NCI-H345 (cell line): Measurements from ENCODE around the gene CDKN1A.
A peak's percentile ranks its signal among the peaks of the same experiment; 100 is the strongest.

Experiments used
- DNase-seq: peaks from one replicate; lab custom pipeline; 2025; lab: John Stamatoyannopoulos, UW

The CDKN1A gene

DNA sequence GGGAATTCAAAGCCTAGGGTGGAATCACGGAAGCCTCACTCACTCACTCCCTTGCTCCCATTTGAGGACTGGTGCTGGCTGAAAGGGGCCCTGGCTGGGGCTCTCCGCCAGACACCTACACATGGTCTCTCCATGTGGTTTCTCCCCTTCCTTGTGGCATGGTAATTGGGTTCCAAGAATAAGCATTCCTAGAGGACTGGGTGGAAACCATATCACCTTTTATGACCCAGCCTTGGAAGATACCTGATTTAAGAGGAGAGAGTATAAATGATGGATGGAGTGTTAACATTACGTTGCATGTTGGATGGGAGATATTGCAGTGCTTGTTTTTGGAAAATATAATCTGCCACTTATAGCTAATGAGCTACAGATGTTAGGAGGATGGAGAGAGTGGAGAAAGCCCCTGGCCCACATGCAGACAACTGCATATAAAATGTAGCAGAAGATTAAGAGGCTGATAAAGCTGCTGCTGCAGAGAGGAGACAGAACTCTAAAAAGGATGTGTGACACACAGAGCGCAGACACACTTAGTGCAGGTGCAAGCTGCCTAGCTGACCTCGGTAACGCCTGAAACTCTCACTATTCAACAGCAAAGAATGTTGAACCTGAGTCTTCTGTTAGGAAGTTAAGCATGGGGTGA lies 23.3 kb upstream of the CDKN1A start:
- no peak for DNase-seq

DNA sequence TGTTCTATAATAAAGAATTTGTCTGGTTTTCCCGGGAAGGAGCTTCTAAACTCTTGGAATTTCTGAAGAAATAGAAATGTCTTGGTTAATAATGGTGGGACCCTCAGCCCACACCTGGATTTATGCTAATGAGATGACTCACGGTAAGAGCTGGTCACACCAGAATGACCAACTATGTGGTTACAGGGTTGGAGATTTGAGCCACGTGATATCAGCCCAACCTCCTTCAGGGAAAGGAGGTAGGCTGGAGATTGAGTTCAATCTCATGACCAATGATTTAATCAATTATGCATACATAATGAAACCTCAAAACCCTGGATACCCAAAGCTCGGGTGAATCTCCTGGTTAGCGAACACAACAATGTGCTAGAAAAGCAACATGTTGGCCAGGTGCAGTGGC lies 22.1 kb upstream of the CDKN1A start:
- no peak for DNase-seq

DNA sequence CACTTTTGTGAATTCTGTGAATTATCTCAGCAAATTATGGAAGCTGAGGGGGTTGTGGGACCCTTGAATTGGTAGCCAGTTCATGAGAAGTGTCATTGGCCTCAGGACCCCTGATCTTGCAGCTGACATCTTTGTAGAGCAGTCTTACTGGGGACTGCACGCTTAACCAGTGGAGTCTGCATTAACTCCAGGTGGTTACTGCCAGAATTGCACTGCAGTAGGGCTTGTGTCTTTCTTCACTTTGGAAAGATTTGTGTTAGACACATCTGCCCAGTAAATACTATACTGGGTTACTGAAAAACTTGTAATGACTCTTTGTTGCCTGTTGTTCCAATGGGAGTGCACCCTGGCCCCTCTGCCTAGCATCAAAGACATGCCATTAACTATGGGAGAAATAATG lies 21.2 kb upstream of the CDKN1A start:
- no peak for DNase-seq

DNA sequence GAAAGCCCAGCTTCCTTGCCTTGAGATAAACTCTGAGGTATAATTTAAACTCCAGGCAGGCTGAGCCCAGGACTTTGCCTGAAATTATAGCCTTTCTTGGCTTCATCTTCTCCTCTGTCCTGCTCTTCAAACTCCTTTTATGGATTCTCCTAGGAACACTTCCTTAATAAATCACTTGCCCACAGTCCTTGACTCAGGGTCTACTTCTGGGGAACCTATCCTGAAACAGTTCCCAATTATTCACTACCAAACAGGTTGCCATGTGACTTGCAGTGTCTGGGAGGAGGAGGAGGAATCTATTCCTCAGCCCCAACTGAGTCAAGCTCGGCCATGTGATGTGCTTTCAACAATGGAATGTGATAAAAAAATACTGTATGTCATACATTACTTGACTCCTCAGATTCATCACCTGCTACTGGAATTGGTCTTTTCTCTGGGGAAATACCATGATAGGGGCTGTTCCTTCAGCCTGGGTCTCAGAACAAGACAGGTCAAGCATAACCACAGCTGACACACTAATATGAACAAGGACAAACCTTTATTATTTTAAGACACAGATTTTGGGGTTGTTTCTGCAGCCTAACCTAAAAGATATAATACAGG lies 20.5 kb upstream of the CDKN1A start:
- no peak for DNase-seq

DNA sequence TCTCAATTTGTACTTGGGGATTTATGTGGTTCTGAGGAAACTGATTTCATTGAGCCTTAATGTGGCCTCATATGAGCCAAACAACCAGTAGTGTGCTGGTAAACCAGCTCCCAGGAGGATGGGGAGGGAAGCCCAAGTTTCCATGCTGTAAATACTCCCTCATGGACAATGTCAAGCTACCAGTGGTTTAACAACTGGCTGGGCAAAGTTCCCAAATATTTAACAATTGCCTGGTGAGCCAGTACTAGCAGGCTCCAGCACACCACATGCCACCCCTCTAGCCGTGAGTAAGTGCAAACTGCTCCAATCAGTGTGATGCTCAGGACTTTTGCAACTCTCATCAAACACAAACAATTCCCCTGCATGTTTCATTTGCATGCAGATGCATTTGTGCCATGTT lies 19.2 kb upstream of the CDKN1A start:
- no peak for DNase-seq

DNA sequence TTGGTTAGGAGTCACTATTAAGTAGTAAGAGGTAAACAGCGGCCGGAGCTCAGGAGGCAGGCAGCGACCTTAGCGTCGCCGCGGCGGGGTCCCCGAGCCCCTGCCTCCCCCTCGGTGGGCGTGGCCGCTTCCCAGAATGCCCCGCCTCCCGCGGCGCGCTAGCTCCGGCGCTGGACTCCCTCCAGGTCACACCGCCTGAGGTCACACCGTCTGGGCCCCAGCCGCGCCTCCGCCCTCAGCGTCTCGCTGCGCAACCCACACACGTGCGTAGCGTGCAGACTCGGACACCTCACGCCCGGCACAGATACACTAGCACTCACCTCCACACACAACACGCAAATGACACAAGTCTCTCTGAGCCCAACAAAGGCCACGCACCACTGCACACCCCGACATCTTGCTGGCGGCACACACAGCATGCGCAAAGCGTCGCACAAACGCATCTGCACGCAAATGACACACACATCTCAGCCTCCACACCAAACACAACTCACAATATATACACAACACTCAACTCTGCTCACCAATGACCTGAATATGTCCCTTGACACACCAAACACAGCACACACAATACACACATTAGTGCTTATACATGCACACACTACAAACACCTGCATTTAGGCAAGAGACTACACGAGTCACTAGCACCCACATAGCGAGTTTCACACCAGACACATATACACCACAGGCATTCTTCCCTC lies 17.6 kb upstream of the CDKN1A start:
- no peak for DNase-seq

DNA sequence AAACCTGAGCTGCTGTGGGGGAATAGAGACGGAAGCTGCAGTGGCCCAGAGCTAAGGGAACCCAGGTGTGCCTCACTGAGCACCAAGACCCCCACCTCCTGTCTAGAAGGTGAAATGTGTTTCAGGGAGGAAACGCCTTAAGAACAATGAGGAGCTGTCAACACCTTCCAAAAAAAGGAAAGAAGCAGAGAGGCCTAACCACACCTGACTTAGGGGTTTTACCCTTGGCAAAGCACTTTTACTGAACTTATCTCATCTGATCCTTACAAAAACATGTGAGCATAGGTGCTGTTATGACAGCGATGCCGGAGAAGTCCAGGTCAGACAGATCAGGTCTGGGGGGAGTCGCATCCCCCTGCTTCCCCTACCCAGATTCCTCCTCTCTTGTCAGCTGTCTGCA lies 16.1 kb upstream of the CDKN1A start:
- DNase-seq, result no peak

DNA sequence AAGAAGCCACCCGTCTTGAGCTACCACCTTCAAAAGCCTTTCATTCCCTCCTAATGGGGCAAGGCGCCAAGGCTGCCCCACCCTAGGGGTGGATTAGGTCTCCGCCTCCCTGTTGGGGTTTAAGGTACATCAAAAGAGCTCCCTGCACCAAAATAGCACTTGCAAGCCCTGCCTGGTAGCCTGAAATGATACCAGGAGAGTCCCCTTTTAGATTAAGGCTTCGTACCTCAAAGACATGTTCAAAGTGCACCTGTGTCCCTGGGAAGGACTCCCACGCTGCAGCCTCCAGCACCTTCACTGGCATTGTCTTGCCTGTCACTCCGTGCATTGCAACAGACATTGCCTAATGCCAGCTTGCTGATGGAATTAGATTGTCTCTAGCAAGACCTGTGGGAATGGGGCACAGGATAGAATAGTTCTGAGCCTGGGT lies 15.7 kb upstream of the CDKN1A start:
- DNase-seq, result peak; percentile 16

DNA sequence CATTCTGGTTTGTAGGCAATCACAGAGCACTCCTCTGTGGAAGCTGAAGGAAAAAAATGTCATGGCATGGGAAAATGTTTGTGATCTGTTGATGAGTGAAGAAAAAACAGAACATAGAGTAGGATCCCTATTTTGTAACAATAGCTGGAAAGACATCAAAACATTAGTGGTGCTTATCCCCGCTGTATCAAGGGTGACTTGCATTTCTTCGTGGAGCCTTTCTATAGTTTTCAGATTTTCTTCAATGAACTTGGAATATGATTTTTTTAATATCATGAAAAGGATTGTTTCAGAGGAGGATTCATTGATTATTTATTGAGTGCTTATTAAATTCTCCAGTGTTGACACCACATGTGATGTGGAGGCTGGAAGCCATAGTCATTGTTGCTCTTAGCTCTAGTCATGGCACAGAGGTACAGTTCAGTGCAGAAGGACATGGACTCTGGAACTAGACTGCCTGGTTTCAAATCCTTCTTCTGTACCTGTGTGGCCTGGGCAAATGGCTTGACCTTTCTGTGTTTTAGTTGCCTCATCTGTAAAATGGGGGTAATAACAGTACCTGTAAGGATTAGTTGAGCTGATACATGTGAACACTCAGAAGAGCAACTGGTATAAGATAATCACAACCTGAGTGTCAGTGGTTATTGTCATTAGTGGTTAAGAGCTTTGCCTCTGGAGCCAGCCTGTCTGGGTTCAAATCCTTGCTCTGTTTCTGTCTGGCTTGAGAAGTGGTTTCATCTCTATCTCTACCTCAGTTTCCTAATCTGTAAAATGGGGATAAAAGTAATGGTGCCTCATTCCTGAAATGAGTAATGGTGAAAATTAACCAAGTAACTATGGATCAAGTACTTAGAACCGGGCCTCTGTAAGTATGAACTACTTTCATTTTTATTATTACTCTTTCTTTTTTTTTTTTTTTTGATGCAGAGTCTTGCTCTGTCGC lies 14.7 kb upstream of the CDKN1A start:
- DNase-seq, result no peak

DNA sequence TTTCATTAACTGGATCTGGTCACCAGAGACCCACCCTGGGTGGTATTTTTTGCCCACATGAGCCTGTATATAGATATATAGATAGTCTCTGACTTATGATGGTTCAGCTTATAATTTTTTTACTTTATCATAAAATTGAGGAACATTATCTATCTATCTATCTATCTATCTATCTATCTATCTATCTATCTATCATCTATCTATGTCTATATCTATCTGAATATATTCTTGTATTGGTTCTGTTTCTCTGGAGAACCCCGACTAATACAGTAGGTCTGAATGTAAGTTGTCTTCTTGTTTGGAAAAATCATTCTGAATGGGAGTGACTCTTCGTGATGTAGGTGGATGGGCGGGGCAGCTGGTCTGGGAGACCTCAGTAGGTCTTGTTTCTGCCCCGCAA lies 13.3 kb upstream of the CDKN1A start:
- no peak for DNase-seq

DNA sequence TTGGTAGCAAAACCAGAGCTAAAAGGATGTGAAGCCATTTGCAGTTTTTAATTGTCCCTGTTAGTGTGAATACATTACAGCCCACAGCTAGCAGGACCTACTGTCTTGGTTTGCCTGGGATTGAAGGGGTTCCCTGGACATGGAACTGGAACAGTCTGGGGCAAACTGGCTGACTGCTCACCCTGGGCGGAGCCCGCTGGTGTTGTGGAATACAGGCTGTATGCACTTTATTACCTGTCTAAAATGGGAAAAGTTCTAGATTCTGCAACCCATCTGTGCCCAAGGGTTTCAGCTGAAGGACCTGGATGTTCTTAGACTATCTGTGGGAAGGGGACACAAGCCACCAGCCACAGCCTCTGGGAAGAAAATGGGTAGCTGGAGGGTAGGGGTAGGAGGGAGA lies 12.2 kb upstream of the CDKN1A start:
- no peak for DNase-seq

DNA sequence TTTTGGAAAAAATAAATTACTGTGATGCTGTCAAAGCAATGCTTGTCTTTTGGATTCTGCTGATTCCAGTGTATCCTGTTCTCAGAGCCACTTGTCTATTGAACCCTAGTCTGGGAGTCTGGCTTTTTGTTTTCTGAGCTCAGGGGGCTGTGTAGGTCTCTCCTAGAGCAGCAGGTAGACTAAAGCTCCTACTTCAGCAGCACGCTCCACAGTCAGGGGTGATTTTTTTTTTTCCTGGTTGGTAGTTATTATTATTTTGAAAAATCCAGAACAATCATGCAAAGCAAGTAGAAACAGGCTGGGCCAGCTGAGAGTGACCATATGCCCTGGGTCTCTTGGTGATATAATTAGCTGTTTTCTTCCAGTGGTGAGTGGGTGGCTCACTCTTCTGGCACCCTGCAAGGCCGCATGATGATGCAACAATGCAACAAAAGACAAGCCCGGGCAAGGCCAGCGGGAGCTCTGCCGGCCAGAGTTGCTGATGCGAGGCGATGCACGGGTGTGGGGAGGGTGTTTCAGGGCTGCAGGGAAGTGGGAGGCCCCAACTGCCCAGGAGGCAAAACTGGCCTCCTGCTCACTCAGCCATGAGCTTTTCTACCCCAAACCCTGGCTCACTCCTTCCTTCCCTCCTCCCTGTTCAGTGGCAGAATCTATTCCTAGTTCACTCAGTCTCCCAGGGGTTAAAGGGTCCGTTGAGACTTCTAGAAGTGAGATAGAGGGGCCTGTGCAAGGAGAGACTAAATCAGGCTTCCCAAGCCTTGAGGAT lies 11.5 kb upstream of the CDKN1A start:
- DNase-seq, result peak; percentile 94

DNA sequence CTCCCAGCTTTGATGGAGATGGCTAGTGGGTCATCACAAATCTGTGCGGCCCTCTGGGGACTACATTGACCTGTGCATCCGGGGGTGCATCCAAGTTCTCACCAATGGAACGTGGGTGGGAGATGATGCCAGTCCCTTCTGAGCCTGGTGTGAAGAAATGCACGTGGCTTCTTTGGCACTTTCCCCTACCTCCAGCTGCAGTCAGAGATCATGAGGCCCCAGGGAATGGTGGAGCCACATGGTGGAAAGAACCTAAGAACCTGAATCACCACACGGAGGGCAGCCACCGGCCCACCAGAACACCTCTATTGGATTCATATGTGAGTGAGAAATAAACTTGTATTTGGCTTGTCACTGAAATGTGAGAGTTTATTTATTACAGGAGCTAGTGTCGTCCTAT lies 9.9 kb upstream of the CDKN1A start:
- DNase-seq, result no peak

DNA sequence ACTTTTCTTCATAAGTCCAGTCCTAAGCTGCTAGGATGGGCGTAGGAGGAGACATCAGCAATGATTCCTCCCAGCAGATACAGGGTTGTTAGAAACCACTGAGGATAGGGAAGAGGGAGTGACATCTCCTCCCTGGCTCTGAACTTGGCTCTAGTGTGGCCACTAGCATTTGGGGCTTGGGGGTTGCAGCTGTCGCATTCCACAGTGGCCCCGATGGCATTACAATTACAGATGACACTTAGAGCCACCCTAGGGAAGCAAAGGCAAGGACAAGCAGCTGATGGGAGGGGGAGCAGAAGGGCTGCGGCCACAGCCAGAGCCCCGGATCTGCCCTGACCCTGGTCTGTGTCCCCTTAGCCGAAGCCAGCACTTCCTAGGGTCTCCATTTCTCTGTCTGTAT lies 9.5 kb upstream of the CDKN1A start:
- no peak for DNase-seq

DNA sequence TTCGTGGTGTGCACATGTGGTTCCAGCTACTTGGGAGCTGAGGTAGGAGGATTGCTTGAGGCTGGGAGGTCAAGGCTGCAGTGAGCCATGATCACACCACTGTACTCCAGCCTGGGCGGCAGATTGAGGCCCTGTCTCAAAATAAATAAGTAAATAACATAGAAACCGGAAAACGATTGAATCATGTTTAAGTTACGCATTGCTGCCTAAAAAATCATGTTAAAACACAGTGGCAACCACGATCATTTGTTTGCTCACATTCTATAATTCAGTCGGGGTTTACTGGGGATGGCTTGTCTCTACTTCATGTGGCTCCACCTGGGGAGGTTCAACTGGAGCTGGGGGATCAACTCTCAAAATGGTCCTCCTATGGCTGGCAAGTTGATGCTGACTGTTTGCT lies 8.2 kb upstream of the CDKN1A start:
- no peak for DNase-seq

DNA sequence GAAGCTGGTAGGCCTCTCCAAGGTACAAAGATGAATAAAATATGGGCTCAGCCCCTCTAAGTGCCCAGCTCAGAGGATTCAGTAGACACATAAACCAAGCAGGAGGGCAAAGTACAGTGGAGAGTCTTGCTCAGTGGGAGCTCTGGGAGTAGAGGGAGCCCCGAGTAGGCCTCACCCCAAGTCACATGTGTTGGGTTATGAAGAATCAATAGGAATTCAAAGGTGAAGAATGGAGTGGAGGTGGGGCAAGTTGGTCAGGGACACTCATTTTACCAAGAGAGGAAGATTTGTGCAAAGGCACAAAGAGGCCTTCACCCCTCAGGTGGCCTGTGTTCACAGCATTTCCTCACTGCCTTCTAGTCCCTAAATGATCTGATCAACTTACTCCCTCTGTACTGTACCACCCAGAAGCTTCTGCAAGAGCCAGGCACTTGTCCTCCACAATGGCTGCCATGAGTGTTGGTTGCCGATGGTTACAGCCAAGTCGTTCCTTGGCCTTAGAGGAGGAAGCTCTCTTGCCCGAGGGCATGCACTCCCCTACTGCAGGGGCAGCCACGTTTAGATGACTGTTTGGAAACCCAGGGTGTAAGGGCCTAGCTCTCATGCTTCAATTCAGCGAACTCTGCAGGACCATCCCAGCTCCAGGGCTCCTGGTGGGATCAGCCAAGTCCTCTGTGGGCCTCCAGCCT lies 6.7 kb upstream of the CDKN1A start:
- DNase-seq, result peak; percentile 29

DNA sequence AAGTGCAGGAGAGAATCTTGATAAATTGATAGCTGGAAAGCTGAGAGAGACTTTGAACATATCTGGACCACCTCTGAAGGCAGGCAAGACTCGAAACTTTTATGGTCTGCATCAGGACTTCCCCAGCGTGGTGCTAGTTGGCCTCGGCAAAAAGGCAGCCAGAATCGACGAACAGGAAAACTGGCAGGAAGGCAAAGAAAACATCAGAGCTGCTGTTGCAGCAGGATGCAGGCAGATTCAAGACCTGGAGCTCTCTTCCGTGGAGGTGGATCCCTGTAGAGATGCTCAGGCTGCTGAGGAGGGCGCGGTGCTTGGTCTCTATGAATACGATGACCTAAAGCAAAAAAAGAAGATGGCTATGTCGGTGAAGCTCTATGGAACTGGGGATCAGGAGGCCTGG lies 4.6 kb upstream of the CDKN1A start:
- no peak for DNase-seq

DNA sequence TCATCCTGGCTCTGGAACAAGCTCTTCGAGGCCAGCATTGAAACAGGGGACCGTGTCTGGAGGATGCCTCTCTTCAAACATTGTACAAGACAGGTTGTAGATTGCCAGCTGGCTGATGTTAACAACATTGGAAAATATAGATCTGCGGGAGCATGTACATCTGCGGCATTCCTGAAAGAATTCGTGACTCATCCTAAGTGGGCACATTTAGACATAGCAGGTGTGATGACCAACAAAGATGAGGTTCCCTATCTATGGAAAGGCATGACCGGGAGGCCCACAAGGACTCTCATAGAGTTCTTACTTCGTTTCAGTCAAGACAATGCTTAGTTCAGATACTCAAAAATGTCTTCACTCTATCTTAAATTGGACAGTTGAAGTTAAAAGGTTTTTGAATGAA lies 3.6 kb upstream of the CDKN1A start:
- DNase-seq, result no peak

DNA sequence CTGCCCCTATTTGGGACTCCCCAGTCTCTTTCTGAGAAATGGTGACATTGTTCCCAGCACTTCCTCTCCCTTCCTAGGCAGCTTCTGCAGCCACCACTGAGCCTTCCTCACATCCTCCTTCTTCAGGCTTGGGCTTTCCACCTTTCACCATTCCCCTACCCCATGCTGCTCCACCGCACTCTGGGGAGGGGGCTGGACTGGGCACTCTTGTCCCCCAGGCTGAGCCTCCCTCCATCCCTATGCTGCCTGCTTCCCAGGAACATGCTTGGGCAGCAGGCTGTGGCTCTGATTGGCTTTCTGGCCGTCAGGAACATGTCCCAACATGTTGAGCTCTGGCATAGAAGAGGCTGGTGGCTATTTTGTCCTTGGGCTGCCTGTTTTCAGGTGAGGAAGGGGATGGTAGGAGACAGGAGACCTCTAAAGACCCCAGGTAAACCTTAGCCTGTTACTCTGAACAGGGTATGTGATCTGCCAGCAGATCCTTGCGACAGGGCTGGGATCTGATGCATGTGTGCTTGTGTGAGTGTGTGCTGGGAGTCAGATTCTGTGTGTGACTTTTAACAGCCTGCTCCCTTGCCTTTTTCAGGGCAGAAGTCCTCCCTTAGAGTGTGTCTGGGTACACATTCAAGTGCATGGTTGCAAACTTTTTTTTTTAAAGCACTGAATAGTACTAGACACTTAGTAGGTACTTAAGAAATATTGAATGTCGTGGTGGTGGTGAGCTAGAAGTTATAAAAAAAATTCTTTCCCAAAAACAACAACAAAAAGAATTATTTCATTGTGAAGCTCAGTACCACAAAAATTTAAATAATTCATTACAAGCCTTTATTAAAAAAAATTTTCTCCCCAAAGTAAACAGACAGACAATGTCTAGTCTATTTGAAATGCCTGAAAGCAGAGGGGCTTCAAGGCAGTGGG lies 2.1 kb upstream of the CDKN1A start:
- peak; percentile 60 for DNase-seq
